DMS79 treated with DMSO at 0.1 percent for 48 hours (cell line): ENCODE measurements around the gene SCARB1.

Experiments used
- DNase-seq: peaks from one replicate; lab custom pipeline; 2025; lab: John Stamatoyannopoulos, UW

The SCARB1 gene

GRCh38 chr12:124821252-124822200, 42.1 kb downstream of the SCARB1 start:
- DNase-seq: no peak

- no peak for DNase-seq
These were observed 43.5 kb downstream of the SCARB1 start for GRCh38 chr12:124820199-124820598.

- DNase-seq: no peak
These were observed 44.1 kb downstream of the SCARB1 start for GRCh38 chr12:124819525-124819924.

GRCh38 chr12:124819080-124819479, 44.6 kb downstream of the SCARB1 start:
- DNase-seq: no peak

GRCh38 chr12:124817076-124818000, 46.3 kb downstream of the SCARB1 start:
- no peak for DNase-seq

GRCh38 chr12:124816295-124816854, 47.3 kb downstream of the SCARB1 start:
- no peak for DNase-seq

- no peak for DNase-seq
These were observed 48.7 kb downstream of the SCARB1 start for GRCh38 chr12:124814741-124815613.

GRCh38 chr12:124813782-124814181, 49.9 kb downstream of the SCARB1 start:
- DNase-seq: no peak

- DNase-seq: no peak
These were observed 50.7 kb downstream of the SCARB1 start for GRCh38 chr12:124812979-124813378.

- DNase-seq: no peak
These were observed 51.3 kb downstream of the SCARB1 start for GRCh38 chr12:124812356-124812755.

- DNase-seq: no peak
These were observed 52.0 kb downstream of the SCARB1 start for GRCh38 chr12:124811633-124812032.

- DNase-seq: no peak
These were observed 53.8 kb downstream of the SCARB1 start for GRCh38 chr12:124809878-124810277.

- DNase-seq: no peak
These were observed 54.3 kb downstream of the SCARB1 start for GRCh38 chr12:124809391-124809790.

- no peak for DNase-seq
These were observed 55.4 kb downstream of the SCARB1 start for GRCh38 chr12:124808272-124808671.

- no peak for DNase-seq
These were observed 57.6 kb downstream of the SCARB1 start for GRCh38 chr12:124805876-124806668.

GRCh38 chr12:124805050-124805449, 58.6 kb downstream of the SCARB1 start:
- no peak for DNase-seq

- no peak for DNase-seq
These were observed 59.5 kb downstream of the SCARB1 start for GRCh38 chr12:124804011-124804621.

- no peak for DNase-seq
These were observed 61.3 kb downstream of the SCARB1 start for GRCh38 chr12:124802361-124802760.

- no peak for DNase-seq
These were observed 63.2 kb downstream of the SCARB1 start for GRCh38 chr12:124800506-124800905.

GRCh38 chr12:124797321-124797720, 66.3 kb downstream of the SCARB1 start:
- no peak for DNase-seq
